Right ventricle myocardium superior (tissue), 1 donor: ENCODE results near the gene DDTL. TPM values are rescaled to one million over a fixed set of nuclear protein-coding genes. Genes with fewer than 3 reads are reported as not detected.
"Not testable (repeated sequence)": the region's sequence is repeated elsewhere in the genome, so short reads cannot be mapped to it uniquely, and the experiment has no call there.

Experiments used
- ATAC-seq: fragments of 200-7000 bp; cut with Tn5 transposase; one replicate; pipeline ENCODE4 v1.9.1; 2020; ENCODE audit warnings: mild to moderate bottlenecking; ENCODE audit not compliant: poor library complexity
- DNase-seq: peaks from one replicate; pipeline ENCODE4 v3.0.0-alpha.2; 2020
- intact Hi-C: fragments of 100-400 bp; cut with DNase I; formaldehyde crosslinking; loops from one replicate; pipeline ENCODE4 v1.11.2; 2022
- total RNA-seq: library from RNA; stranded (reverse); fragmentation: NEBNext Ultra II Directional; extraction: Animal tissue kit (Norgen Biotek cat#: 25700); gene quantifications from one replicate; pipeline ENCODE4 v1.2.1, GENCODE V29; 2021
- donor health status: DM: no; HTN: yes; CAD: no; lungs with severe emphysema.

The DDTL gene
- total RNA-seq, 1 donor from 2014 or later: 1.7 TPM

DNA sequence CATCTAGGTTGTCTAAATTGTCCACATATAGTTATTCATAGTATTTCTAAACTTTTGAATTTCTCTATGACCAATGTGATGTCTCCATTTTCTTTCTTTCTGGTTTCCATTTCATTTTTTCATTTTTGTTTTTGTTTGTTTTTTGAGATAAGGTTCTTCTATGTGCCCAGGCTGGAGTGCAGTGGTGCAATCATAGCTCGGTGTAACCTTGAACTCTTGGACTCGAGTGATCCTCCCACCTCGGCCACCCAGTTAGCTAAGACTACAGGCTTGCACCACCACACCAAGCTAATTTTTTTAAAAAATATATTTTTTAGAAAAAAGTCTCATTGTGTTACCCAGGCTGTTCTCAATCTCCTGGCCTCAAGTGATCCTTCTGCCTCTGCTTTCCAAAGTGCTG lies 30.4 kb downstream of the DDTL start:
- DNase-seq: no peak
- intact Hi-C loops: no loop called here
- no peak for ATAC-seq

DNA sequence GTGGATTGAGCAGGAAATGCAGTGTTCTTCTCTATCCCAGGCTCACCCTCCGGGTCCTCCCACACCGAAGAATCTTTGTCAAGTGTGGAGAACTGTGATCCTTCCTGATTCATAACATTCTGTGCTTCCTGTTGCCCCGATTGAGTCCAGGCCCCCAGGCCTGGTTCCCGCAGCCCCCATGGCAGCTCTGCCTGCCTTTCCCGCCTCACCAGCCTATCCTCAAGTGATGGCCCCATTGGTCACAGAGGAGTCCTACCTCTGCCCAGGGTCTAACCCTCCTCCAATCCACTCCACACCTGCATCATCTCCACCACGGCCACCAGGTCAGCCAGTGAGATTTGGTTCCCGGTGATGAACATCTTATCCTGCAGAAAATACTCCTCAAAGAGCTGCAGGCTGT lies 33.1 kb downstream of the DDTL start:
- intact Hi-C loops: loop anchor here (5.0 kb wide), 1 partner anchor 173 kb away; no protein-coding TSS in a partner anchor
- DNase-seq, ATAC-seq: not testable (repeated sequence)

DNA sequence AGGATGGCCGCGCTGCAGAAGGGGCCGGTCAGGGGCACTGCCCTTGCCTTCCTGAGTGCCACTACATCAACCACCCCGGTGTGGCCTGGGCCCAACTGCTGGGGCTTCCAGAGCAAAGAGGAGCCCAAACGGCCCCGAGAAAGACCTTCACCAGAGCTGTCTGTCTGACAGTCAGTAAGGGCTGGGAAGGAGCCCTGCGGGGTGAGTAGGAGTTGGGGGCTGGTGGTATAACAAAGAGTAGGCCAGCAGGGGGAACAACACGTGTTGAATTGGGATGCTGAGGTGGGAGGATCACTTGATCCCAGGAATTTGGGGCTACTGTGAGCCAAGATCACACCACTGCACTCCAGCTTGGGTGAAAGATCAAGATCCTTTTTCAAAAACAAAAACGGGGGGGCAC lies 34.6 kb downstream of the DDTL start:
- intact Hi-C loops: loop anchor here (5.0 kb wide), 1 partner anchor 171 kb away; no protein-coding TSS in a partner anchor
- no peak for ATAC-seq
- no peak for DNase-seq

DNA sequence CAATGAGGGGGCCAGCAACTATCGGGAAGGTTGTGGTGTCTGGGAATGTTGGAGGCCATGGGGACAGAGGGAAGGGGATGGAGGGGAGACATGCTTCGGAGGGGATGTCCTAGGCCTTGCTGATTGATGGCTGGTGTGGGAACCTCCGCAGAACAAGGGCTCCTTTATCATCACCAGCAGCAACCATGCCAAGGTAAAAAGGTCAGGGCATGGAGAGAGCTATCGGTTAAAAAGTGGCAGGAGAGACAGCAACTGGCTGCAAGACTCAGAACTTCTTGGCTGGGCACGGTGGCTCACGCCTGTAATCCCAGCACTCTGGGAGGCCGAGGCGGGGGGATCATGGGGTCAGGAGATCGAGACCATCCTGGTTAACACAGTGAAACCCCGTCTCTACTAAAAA lies 35.6 kb downstream of the DDTL start:
- intact Hi-C loops: loop anchor here (5.0 kb wide), 1 partner anchor 170 kb away; no protein-coding TSS in a partner anchor
- ATAC-seq (peak; percentile 36), DNase-seq (no peak)

DNA sequence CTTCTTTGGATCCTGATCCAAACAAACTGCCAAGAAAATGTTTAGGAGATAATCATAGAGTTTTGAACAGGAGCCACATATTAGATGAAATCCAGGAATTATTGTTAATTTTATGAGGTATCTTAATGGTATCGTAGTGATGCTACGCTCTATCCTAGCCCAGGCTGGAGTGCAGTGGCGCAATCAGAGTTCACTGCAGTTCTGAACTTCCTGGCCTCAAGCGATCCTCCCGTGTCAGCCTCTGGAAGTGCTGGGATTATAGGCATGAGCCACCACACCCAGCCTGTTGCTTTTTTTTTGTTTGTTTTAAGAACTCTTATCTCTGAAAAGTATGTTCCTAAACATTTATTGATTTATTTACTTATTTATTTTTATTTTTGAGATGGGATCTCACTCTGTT lies 36.2 kb downstream of the DDTL start:
- no peak for ATAC-seq
- intact Hi-C loops: loop anchor here (5.0 kb wide), 1 partner anchor 169 kb away; no protein-coding TSS in a partner anchor
- DNase-seq: no peak

DNA sequence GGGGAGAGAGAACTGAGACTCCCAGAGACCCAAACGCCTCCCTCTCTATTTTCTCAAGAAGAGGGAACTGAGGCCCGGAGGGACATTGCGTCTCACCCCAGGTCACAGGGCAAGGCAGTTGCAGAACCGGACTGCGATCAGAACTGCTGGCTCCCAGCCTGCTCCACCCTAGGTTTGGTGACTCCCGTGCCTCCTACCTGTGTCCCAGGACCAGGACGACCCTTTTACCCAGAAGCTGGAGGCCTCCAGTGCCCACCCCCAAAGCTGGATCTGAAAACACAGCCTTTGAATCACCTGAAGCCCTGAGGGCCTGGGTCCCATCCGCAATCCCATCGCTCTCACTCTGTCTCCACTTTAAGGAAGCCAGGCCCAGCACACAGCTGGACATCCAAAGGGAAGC lies 37.2 kb downstream of the DDTL start:
- no peak for ATAC-seq
- no peak for DNase-seq
- intact Hi-C loops: loop anchor here (5.0 kb wide), 1 partner anchor 168 kb away; no protein-coding TSS in a partner anchor

DNA sequence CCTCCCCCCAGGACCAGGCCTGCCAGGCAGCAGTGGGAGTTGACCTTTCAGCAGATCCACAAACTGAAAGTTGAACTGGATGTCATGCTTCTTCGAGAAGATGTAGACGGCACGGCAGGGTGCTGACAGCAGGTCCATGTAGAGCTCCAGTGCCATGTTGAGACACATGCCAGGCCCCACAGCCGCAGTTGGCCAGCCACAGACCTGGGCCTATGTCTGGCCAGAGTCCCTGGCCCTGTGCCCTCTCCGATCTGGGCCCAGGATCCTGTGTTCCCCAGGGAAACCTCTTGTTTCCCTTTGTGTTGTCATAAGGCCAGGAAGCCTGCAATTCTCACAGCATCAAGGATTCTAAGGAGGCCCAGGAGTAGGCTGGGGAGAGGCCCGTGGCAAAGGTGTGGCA lies 38.5 kb downstream of the DDTL start, which contains the start of gene GSTT4:
Gene GSTT4, minus strand, starts transcription at position 253 of the 400 bp plus-strand sequence. Its CDS starts 97 bp downstream, at position 156.
- DNase-seq (peak; percentile 92), ATAC-seq (peak; percentile 95)
- intact Hi-C loops: no loop called here

DNA sequence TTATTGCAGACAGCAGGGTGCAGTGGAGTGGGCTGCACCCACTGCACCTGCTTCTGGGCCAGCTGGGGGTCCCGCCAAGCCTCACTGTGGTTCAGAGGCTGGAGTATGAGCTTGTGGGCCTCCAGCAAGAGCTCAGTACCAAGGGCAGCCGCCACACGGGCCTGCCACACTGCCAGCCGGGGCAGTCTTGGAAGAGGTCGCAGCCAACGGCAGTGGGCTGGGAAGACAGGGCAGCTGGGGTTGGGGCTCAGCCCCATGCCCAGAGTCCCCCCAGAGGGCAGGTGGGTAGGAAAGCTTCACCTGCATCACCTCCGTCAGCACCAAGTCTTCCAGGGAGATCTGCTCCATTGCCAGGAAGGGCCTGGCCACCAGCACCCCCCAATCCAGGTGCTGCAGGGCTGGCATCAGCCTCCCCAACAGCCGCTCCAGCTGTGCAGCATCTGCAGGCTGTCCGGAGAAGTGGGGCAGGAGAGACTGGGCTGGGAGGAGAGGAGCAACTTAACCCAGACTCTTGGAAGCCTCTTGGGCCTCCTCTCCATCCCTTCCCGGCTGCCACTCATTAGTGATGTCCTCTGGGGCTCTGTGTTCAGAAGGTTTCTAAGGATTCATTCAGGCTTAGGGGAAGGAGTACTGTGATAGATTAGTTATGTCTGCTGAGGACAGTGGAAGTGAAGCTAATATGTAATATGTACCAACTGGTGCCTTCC lies 39.7 kb downstream of the DDTL start:
- intact Hi-C loops: no loop called here
- ATAC-seq (no peak), DNase-seq (no peak)

DNA sequence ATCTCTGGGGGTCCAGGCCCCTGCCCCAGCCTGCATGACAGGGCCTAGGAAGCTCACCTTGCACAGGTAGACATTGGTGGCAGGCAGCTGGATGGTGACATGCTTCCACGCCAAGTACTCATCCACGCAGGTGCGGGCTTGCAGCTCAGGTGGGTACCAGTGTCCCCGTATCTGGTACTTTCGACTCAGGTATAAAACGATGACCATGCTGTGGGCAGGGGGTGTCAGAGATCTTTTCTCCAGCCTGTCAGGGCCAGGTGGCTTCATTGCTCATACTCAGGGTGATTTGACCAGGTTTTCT lies 40.2 kb downstream of the DDTL start:
- DNase-seq (no peak), ATAC-seq (no peak)
- intact Hi-C loops: no loop called here

DNA sequence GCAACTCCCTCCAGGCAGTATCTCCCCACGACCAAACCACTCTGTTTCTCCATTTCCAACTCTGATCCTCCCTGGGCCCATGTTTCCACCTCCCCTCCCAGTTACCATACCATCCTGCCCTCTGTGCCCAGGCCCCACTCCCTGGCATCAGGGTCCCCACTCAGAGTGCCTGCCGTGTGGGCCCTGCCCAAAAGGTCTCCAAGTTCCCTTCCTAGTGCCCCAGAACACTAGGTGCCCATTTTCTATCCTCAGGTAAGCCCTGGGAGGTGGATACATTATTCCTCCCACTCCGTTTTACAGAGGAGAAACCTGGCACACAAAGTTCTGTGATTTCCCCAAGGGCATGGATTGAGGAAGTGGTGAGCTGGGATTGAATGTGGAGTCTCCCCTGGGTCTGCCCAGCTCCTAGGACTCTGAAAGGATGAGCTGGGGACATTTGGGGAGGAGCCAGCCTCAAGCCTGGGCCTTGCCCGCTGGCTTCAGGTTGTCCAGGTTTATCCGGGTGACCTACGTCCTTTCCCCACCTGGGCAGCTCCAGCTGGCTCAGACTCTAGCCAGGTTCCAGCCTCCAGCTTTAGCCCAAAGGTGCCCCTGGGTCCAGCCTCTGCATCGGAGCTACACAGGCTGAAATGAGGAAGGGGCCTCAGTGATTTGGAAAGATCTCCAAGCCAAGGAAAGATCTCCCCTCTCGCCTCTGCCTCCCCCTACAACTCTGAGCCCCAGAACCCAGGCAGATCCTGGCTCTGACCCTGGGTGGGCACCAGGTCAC lies 40.7 kb downstream of the DDTL start:
- ATAC-seq: no peak
- no peak for DNase-seq
- intact Hi-C loops: no loop called here

DNA sequence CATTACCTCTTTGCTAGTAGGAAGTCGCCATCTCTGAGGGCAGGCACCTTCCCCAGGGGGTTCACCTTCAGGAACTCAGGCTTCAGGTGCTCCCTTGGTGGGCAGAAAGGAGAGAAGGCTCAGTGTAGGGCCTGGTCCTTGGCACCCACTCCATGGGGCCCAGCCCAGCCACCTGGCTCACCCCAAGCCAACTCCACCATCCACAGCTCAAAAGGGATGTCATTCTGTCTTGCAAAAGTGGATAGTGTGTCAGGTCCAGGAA lies 41.3 kb downstream of the DDTL start:
- DNase-seq (no peak), ATAC-seq (no peak)
- intact Hi-C loops: no loop called here

DNA sequence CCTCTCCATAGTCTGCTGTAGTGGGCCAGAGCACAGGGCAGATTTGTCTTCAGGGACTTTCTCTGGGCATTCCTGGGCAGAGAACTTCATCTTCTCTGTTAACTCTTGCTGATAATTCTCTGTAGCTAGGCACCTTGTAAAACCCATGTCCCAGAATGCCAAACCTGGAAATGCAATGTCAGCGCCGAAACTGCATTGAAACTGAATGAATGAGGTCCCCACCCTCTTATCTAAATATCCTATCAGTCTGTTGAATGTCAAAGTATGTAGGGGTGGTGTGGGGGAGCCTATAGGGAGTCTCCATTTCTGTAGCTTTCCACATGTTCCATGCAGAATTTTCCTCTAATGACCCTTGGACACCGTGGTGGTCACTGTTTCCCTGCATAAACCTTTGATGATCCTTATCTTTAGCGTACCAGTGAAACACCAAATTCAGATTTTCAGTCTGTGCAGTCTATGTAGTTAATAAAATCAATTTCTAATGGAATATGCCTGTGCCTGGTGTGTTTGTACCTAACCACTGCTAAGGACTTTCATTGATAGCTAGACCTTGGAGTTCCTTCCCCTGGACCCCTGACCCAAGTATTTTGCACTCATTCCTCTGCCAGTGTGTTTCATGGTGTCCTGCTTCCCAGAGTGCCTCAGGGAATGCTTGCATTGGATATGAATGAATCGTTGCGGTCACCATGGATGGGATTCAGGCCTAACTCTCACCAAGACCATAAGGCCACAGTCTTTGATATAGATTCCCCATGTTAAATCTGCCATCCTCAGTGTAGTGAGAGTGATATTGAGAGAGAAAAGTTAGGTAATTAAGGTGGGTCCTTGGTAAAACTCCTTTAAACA lies 41.9 kb downstream of the DDTL start:
- ATAC-seq: no peak
- DNase-seq: no peak
- intact Hi-C loops: no loop called here

DNA sequence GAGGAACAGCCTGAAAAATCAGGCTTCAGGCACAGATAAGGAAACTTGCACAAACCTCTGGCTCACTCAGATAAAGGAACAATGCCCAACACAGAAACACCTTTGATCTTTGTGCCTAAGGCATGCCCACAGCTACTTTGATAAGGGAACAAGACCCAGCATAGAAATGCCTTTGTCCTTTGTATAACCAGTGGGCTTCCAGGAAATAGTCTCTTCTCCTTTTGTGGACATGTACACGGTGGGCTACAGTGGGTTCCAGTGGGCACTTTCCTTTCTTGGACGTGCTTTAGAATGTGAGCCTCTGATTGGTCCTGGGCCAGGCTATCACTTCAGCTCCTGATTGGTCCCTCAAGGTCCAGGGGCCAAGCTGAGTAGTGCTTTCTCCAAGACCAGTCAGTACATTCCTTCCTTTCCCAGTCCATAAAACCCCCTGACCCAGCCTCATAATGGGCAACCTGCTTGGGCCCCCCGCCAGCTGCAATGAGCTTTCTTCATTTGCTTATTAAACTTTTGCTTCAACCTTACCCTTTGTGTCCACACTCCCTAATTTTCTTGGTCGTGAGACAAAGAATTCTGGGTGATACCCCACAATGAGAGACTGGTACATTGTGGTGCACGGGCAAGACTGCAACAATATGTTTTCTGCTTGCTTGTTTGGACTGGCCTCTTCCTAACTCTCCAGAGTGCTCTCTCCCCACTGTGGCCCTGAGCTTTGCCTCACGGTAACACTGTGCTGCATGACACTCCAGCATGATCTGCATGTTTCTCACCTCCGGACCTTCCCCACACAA lies 42.7 kb downstream of the DDTL start:
- DNase-seq (no peak), ATAC-seq (no peak)
- intact Hi-C loops: no loop called here

DNA sequence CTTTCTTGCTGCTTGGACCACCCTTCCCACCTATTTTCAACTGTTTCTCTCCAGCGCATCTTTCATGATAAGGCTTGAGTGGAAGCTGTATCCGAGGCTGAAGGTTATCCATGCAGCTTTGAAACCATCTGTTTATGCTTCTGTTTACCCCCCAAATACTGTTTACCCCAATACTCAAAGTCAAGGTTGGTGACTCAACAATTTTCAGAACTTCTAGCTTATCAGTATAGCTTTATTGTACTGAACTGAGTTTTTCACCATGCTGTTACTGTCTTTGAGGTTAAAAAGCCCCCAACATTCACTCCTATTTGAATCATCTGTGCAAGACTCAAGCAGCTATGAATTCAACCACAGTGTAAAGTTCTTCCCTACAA lies 43.3 kb downstream of the DDTL start:
- no peak for ATAC-seq
- intact Hi-C loops: no loop called here
- DNase-seq: no peak

DNA sequence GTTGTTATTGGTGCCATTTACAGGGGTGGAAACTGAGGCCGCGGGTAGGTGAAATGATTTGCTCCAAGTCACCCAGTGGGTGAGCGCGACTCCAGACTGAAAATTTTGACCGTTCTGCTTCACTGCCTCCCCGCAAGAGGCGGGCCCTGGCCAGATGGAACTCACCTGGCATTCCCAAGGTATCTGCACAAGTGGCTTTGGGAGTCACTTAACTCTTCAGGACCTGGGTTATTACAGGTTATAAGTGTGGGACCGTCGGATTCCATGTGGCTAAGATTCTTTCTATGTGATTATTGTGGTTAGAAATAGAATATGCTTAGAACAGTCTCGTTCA lies 45.0 kb downstream of the DDTL start:
- intact Hi-C loops: no loop called here
- ATAC-seq: no peak
- no peak for DNase-seq

DNA sequence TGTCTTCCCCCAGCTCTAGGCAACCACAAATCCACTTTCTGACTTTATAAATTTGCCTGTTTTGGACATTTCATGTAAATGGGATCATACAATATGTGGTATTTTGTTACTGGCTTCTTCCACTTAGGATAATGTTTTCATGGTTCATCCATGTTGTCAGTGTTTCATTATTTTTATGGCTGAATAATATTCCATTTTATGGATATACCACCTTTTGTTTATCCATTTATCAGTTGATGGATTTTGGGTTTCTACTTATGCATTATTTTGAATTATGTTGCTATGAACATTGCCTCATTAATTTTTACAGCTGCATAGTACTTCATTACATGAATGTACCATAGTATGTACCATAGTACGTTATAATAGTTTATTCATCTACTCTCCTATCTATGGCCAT lies 49.5 kb downstream of the DDTL start:
- ATAC-seq: no peak
- intact Hi-C loops: no loop called here

DNA sequence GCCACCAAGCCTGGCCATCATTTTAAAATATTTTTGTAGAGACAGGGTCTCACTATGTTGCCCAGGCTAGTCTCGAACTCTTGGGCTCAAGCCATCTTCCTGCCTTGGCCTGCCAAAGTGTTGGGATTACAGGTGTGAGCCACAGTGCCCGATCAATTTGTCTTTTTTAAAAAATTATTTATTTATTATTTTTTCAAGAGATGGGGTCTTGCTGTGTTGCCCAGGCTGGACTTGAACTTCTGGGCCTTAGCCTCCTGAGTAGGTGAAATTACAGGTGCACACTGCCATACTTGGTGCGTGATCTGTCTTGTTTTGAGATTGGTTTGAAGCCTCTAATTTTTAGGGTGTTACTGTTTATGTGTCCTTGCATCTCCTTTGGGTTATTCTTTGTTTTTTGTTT lies 54.6 kb downstream of the DDTL start:
- ATAC-seq (no peak), DNase-seq (no peak)
- intact Hi-C loops: no loop called here

More for the DNA sequence above, 49.5 kb downstream of the DDTL start:
- DNase-seq: no peak
